Endothelial cell of umbilical vein (primary cell): ENCODE data around the gene ZNF232.

Experiments used
- CTCF ChIP-seq, 2 donors: IDR thresholded peaks; 1 replicate in 1 of 2; 2 replicates in 1 of 2; pipeline ENCODE4 v1.5.1; 2011; ENCODE audit warnings: low read length in 2 of 2, mild to moderate bottlenecking in 2 of 2, moderate library complexity in 2 of 2, control low read depth in 1 of 2, inconsistent platforms in 1 of 2, low read depth in 1 of 2; ENCODE audit not compliant: insufficient read depth in 1 of 2; ENCODE audit errors: extremely low read depth in 1 of 2
- FOS ChIP-seq: IDR thresholded peaks from 2 replicates; pipeline ENCODE4 v1.6.1; 2011; ENCODE audit warnings: mild to moderate bottlenecking, low read length, moderate library complexity, borderline replicate concordance; ENCODE audit not compliant: insufficient read depth
- POLR2A ChIP-seq: IDR thresholded peaks from 2 replicates; pipeline ENCODE4 v1.6.1; 2012; ENCODE audit warnings: low read depth, mild to moderate bottlenecking, control low read depth, low read length
- POLR2AphosphoS5 ChIP-seq: IDR thresholded peaks from 2 replicates; pipeline ENCODE4 v1.6.1; 2012; ENCODE audit warnings: low read depth, mild to moderate bottlenecking, control low read depth, low read length, moderate library complexity; ENCODE audit not compliant: insufficient read depth

DNA sequence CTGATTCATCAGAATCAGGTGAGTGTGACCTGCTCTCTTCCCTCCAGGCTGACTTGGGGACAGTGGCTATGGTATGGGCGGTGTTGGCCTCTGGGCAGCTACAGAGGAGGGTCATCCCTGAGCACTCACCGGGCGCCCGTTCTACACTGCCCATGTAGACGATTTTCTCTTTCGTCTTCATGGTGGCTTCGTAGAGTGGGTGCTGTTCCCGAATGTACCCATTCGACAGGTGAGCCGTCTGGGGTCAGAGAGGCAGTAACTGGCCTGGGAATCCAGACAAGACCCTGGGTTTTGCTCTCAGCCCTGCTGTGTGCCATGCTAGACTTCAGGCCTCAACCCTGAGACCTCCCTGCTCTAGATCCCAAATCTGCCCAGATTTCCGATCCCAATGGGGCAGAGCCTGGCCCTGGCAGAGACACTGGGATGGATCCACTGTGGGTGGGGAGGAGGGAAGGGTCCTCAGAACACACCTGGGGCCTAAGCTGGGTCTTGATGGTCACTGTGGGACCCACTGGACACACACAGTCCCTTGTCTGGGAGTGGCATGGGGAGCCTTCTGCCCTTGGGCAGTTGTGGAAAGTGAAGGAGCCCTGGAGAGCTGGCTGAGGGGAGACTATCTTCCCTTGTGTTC lies 17.3 kb upstream of the ZNF232 start:
- no peak for TF ChIP-seq POLR2A
- TF ChIP-seq CTCF (IDR thresholded peaks at IDR 0.05; ENCODE audit: extremely low read depth in 1 of 2, insufficient read depth in 1 of 2, low read depth in 1 of 2, low read length in 2 of 2), result no peak
- no peak for TF ChIP-seq POLR2AphosphoS5
- no peak for TF ChIP-seq FOS
